Stomach smooth muscle (tissue), 2 donors: ENCODE data around the gene COX5A.
"Not testable (repeated sequence)": the region's sequence is repeated elsewhere in the genome, so short reads cannot be mapped to it uniquely, and the experiment has no call there.

ENCODE experiments used
- H3K27ac ChIP-seq: one replicate; pipeline ENCODE4 v1.7.0; 2013; ENCODE audit warnings: mild to moderate bottlenecking, low read length, inconsistent platforms
- H3K27me3 ChIP-seq, 2 donors: one replicate each; pipeline ENCODE4 v1.7.0; 2013; ENCODE audit warnings: low read length in 2 of 2; ENCODE audit not compliant: insufficient read depth in 2 of 2, control insufficient read depth in 1 of 2
- H3K36me3 ChIP-seq, 2 donors: one replicate each; pipeline ENCODE4 v1.7.0; 2013; ENCODE audit warnings: low read length in 2 of 2; ENCODE audit not compliant: control insufficient read depth in 2 of 2, insufficient read depth in 2 of 2
- H3K4me1 ChIP-seq: one replicate; pipeline ENCODE4 v1.7.0; 2013; ENCODE audit warnings: low read length; ENCODE audit not compliant: control insufficient read depth, insufficient read depth
- H3K4me3 ChIP-seq, 2 donors: one replicate each; pipeline ENCODE4 v1.7.0; 2013; ENCODE audit warnings: low read length in 2 of 2
- H3K9ac ChIP-seq, 2 donors: one replicate each; pipeline ENCODE4 v1.7.0; 2013; ENCODE audit warnings: low read length in 2 of 2, mild to moderate bottlenecking in 1 of 2
- H3K9me3 ChIP-seq, 2 donors: one replicate each; pipeline ENCODE4 v1.7.0; 2013; ENCODE audit warnings: low read length in 2 of 2; ENCODE audit not compliant: control insufficient read depth in 2 of 2
- donor health status: healthy.
- donor health status: Pancreatic carcinoma.

COX5A gene

DNA sequence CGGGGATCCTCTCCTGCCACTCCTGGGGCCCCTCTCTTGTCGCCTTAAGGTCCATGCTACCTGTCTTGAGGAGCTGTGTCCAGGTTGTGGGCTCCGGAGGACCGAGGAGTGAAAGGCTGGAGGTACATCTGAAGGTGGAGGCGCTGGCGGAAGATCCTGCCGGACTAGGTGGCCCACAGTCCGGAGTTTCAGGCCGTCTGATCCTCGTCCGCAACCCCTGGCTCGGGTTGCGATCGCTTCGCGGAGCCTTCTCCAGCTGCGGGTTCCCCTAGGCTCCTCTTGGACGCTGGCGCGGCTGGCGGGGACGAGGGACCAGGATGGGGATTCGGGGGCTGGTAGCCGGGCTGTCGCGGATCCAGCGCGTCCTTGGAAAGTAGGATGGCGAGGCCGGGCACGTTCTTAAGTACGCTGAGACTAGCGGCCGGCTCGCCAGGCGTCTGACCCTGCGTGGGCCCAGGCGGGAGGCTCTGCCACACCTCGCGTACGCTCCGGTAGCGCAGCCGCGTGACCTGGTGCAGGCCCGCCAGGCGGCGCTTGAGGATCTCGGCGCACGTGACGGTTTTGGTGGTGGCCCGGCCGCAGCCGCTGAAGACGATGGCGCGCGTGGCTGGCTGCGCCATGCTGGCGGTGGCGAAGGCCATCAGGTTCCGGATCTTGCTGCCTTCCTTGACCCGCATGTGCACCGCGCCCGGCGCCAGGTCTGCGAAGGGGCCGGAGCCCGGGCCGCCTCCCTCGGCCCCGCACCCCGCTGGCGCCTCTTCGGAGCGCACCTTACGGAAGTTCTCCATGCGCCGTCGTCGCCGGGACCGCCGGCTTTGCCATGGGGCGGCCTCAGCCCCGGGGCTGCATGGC is 18.1 kb upstream of the COX5A start:
- peak overlapping the region; percentile 13 to 33 for H3K9ac ChIP-seq
- peaks cover 38% of the 10 kb centered on the region for H3K4me1 ChIP-seq

DNA sequence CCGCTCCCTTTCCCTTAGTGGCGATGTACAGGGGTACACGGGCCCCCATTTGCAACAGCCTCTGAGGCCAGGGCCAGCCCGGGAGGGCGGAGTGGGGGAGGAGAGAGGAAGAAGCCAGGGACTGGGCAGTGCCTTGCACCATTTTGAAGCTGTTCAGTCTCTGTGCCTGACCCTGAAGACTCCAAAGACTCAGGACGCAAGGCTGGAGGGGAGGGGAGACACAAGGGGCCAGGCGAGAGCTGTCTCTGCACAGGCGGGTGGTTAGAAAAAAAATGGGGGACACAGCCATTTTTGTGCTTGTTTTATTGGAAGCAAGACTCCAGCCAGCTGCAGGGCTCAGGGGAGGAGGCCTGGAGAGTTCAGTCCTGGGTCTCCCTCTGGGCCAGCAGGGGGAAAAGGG is 17.1 kb upstream of the COX5A start:
- Histone ChIP-seq H3K4me3 (peak overlapping the region in 1 of 2 donors; percentile 73), H3K9ac (no peak overlapping the region), H3K9me3 (no peaks in the 10 kb centered on the region), H3K36me3 (no peaks in the 10 kb centered on the region), H3K4me1 (peaks cover 38% of the 10 kb centered on the region), H3K27ac (no peak overlapping the region), H3K27me3 (peaks cover 22 to 30% of the 10 kb centered on the region in 2 donors)

More for the DNA sequence above, 18.1 kb upstream of the COX5A start:
- Histone ChIP-seq H3K4me3 (peak overlapping the region; percentile 70 to 73), H3K9me3 (no peaks in the 10 kb centered on the region), H3K36me3 (no peaks in the 10 kb centered on the region), H3K27me3 (peaks cover 26 to 33% of the 10 kb centered on the region in 2 donors), H3K27ac (no peak overlapping the region)

DNA sequence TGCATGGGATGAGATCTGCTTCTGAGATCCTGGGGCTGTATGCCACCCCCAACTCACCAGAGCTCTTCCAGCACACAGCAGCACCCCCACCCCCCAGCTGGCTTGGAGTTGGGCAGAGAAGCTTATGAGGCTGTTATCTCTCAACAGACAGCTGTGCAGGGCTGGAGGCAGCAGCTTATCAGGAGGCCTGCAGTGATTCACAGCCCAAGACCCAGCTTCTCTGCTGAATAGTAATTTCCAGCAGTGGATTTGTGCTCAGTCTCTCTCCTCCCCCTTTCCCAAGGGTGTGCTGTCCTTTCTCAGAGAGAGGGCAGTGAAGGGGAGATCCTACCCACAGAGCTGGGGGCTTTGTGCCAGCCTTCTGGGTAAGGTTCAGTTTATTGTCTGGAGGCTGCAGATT is 16.6 kb upstream of the COX5A start:
- Histone ChIP-seq H3K27me3 (peaks cover 22 to 25% of the 10 kb centered on the region in 2 donors), H3K27ac (no peak overlapping the region), H3K4me1 (peaks cover 38% of the 10 kb centered on the region), H3K9ac (no peak overlapping the region), H3K4me3 (no peak overlapping the region), H3K36me3 (no peaks in the 10 kb centered on the region), H3K9me3 (no peaks in the 10 kb centered on the region)

DNA sequence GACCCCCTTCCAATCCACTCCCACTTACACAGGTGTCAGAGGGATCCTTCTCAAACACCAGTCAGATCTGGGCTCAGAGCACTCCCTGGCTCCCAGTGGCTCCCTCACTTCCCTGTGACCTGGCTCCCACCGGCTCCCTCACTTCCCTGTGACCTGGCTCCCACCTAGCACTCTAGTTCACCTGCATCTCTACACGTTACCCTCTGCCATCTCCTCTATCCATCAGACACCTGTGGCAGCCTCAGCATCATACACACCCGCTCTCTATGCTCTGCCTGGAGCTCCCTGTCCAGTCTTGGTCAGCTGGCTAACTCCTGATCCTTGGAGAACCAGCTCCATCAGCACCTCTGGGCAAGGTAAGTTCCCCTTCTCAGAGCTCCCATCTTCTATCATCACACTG is 13.1 kb upstream of the COX5A start:
- peaks cover 6% of the 10 kb centered on the region for H3K4me1 ChIP-seq
- H3K27me3 ChIP-seq = peaks cover 0 to 3% of the 10 kb centered on the region in 2 donors
- H3K27ac ChIP-seq = no peak overlapping the region

DNA sequence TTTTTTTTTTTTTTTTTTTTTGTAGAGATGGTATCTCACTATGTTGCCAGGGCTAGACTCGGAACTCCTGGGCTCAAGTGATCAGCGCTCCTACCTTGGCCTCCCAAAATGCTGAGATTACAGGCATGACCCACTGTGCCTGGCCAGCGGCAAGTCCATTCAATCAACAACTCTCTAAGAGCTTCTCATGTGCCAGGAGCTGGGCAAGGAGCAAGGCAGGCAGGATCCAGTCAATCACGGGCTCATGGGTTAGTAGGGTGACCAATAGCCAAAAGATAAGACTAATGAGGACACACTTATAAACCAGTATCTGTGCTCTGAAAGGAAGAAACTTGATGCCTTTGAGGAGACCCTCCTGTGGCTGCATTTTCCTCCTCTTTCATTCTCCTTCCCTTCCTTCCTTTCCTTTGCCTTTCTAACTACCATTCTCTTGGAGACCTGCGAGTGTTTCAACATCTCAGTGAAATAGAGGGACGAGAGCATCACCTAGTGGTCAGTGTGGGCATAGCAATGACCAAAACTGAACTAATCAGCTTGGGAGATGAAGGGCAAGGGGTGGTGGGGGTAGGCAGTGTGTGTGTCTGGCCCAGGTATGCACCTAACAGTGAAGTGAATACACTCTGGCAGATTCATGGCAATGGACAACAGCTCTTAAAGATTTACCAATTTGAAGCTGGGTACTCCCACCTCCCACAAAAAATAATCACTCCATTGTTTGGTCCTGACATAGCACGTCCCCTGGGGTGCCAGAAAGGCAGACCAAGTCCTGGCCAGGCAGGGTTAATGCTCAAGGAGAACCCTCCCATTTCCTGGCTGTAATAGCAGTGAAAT is 12.4 kb upstream of the COX5A start:
- no peaks in the 10 kb centered on the region for H3K27me3 ChIP-seq
- H3K9me3 ChIP-seq = no peaks in the 10 kb centered on the region
- H3K9ac ChIP-seq = no peak overlapping the region

More for the DNA sequence above, 13.1 kb upstream of the COX5A start:
- Histone ChIP-seq H3K9ac (no peak overlapping the region), H3K36me3 (no peaks in the 10 kb centered on the region), H3K9me3 (no peaks in the 10 kb centered on the region), H3K4me3 (no peak overlapping the region)

DNA sequence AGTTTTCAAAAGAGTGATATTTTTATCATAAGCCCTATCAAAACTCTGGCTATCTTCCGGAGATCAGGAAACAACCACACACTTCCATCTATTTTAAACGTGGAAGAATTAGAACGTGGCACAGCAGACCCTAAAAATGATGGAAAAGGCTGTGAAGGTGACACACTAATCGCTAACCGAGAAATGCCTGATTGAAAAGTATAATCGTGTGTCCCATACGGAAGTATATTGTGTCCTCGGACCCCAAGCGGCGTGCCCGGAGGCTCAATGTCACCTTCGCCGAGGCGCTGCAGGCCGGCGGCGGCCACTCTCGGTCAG is 642 bp downstream of the COX5A start:
- H3K9me3 ChIP-seq = no peaks in the 10 kb centered on the region
- peak overlapping the region; percentile 91 to 95 for H3K4me3 ChIP-seq
- peak overlapping the region; percentile 86 for H3K27ac ChIP-seq
- no peaks in the 10 kb centered on the region for H3K36me3 ChIP-seq
- no peaks in the 10 kb centered on the region for H3K27me3 ChIP-seq
- H3K4me1 ChIP-seq = peaks cover 7% of the 10 kb centered on the region
- peak overlapping the region; percentile 87 to 93 for H3K9ac ChIP-seq

More for the DNA sequence above, 12.4 kb upstream of the COX5A start:
- Histone ChIP-seq H3K4me1 (no peaks in the 10 kb centered on the region), H3K4me3 (no peak overlapping the region), H3K36me3 (no peaks in the 10 kb centered on the region), H3K27ac (no peak overlapping the region)

DNA sequence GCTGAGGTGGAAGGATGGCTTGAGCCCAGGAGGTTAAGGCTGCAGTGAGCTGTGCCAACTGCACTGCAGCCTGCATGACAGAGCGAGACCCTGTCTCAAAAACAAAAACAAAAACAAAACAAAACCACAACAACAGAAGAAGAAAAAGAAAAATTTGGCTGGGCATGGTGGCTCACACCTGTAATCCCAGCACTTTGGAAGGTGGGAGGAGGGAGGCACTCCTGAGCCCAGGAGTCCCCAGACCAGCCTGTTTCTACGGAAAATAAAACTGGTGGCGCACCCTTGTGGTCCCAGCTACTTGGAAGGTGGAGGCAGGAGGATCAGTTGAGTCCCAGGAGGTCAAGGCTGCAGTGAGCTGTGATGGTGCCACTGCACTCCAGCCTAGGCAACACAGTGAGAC is 2.7 kb downstream of the COX5A start:
- not testable (repeated sequence) for H3K4me1 ChIP-seq, H3K9ac ChIP-seq, H3K27me3 ChIP-seq, H3K27ac ChIP-seq, H3K36me3 ChIP-seq, H3K4me3 ChIP-seq, H3K9me3 ChIP-seq

DNA sequence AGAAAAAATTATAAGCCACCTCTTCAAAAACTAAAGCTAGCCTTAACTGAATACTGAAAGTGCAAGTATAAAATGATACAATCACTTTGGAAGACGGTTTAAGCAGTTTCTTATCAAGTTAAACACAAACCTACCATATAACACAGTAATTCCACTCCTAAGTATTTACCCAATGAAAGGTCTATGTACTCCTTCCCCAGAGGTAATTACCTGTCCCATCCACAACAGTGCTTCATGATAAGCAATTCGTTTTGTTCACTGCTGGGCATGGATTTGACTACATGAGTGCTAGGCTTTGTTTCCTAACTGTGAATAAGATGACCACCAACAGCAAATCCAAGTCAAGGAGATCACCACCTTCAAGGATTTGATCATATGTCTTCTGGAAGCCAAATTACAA is 4.3 kb downstream of the COX5A start:
- Histone ChIP-seq H3K27ac (no peak overlapping the region), H3K4me1 (peaks cover 7% of the 10 kb centered on the region), H3K4me3 (no peak overlapping the region), H3K9ac (no peak overlapping the region), H3K27me3 (no peaks in the 10 kb centered on the region), H3K36me3 (peaks cover 8 to 9% of the 10 kb centered on the region in 2 donors), H3K9me3 (no peaks in the 10 kb centered on the region)

DNA sequence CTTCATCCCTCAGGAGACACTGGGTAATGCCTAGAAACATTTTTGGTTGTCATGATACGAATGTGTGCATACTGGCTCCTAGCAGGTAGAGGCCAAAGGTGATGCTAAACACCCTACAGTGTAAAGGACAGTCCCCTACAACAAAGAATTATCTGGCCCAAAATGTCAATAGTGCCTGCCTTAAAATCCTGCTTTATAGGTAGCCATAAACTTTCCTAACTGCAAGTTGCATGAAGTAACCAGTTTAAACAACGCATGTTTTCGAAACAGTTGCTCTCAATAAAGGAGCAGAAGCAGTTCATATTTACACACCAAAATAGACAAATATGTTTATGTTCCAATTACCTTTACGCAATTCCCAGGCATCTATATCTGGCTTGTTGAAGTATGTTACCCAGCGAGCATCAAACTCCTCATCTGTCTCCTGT is 9.1 kb downstream of the COX5A start:
- peaks cover 13 to 17% of the 10 kb centered on the region in 2 donors for H3K36me3 ChIP-seq
- H3K27me3 ChIP-seq = no peaks in the 10 kb centered on the region
- H3K27ac ChIP-seq = no peak overlapping the region
- no peaks in the 10 kb centered on the region for H3K4me1 ChIP-seq
- H3K4me3 ChIP-seq = no peak overlapping the region
- no peaks in the 10 kb centered on the region for H3K9me3 ChIP-seq
- no peak overlapping the region for H3K9ac ChIP-seq

DNA sequence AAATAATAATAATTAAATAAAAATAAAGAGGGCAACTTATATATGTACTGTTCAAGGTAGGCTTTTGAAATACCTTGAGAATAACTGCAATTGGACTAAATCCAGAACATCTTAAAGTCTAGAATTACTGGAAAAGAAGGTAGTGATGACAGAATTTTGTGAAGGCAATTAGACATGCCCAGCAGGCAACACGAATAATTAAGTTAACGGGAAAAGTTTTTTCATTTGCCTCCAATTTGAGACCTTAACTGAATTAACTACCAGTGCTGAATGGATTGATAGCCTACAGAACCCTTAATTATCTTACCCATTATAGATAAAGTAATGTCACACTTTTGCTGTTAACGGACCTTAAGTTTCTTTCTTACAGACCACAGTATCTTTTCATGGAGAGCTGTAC is 13.3 kb downstream of the COX5A start:
- Histone ChIP-seq H3K9ac (no peak overlapping the region), H3K36me3 (peaks cover 24 to 35% of the 10 kb centered on the region in 2 donors), H3K4me1 (no peaks in the 10 kb centered on the region), H3K9me3 (no peaks in the 10 kb centered on the region), H3K4me3 (no peak overlapping the region), H3K27ac (no peak overlapping the region), H3K27me3 (no peaks in the 10 kb centered on the region)
